Measurements from ENCODE around the gene TNNT3. TPM values are rescaled to one million over a fixed set of nuclear protein-coding genes. Genes with fewer than 3 reads are reported as not detected.

The TNNT3 gene
- total RNA-seq, 1 experiment from 2014 or later, result 0.71 TPM

DNA sequence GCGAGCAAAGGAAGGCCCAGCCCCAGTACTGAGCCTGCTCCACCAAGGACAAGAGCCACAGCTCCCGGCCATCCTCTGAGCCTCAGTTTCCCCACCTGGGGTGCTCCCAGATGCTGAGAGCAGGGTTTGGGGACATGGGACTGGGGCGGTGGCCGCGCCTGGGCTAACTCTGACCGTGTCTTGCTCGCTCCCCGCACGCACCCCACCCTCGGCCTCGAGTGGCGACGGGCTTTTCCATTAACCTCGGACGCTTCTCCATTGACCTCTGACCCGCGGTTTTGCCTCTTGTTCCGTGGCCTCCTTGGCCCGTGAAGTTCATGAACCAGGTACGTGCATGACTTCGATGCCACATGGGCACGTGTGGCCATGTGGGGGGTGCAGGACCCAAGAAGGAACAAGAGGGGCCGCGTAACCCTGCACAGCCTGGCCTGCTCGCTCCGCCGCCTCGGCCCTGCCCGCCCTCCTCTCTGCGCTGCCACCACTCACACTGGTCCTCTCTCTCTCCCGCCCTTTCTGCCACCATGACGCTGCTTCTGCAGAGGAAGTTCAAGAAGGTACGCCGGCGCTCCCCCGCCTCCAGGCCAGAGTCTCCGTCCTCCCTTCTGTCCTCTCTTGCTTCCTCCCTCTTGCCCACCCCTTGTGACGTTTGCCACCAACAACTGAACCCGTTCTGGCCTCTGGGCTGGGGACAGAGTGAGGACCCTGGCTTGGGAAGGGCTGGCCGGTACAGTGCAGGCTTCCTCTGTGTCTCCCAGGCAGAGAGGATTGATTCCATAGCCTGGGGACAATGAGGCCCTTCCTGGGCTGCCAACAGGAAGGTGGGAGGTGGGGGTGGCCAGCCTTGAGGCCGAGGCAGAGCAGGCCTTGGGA lies 6.9 kb downstream of the TNNT3 start:
- Histone ChIP-seq H3K4me1 (ENCODE audit: control insufficient read depth in 1 of 2, insufficient read depth in 2 of 2, low read length in 2 of 2) (no peaks in the 10 kb centered on the region), H3K27me3 (ENCODE audit: insufficient read depth, low read length) (no peaks in the 10 kb centered on the region), H3K9me3 (ENCODE audit: control insufficient read depth in 1 of 2, insufficient read depth in 1 of 2, low read depth in 1 of 2, low read length in 2 of 2) (no peaks in the 10 kb centered on the region), H4K20me1 (ENCODE audit: insufficient read depth) (no peaks in the 10 kb centered on the region), H3K9ac (ENCODE audit: low read length) (no peak overlapping the region), H3K27ac (ENCODE audit: low read depth, low read length) (no peak overlapping the region), H3K4me2 (ENCODE audit: low read length) (no peak overlapping the region), H3K4me3 (replicated peaks in 1 of 2; ENCODE audit: low read depth in 1 of 2, low read length in 2 of 2) (no peak overlapping the region), H2AFZ (ENCODE audit: low read depth, low read length, poor library complexity, severe bottlenecking) (no peak overlapping the region), H3K9me2 (ENCODE audit: insufficient read depth) (no peaks in the 10 kb centered on the region), H3K36me3 (ENCODE audit: control insufficient read depth in 1 of 2, insufficient read depth in 2 of 2, low read length in 2 of 2) (no peaks in the 10 kb centered on the region), H3K79me2 (ENCODE audit: insufficient read depth, low read length) (no peaks in the 10 kb centered on the region)
- intact Hi-C loops (cut with micrococcal nuclease), result no loop called here
- DNase-seq (ENCODE audit: low read depth, low spot score) (no peak), ATAC-seq (no peak)
- no peak for TF ChIP-seq SP1 (IDR thresholded peaks at IDR 0.05; ENCODE audit: low read depth)
- no peak for TF ChIP-seq ZFX (IDR thresholded peaks at IDR 0.05)
- TF ChIP-seq POLR2A (IDR thresholded peaks at IDR 0.05; ENCODE audit: borderline replicate concordance, extremely low read depth, insufficient read depth, insufficient read length), result no peak
- TF ChIP-seq ELF1 (IDR thresholded peaks at IDR 0.05; ENCODE audit: borderline replicate concordance, low read depth), result no peak
- no peak for TF ChIP-seq CEBPB (IDR thresholded peaks at IDR 0.05; ENCODE audit: low read depth)
- no peak for TF ChIP-seq EZH2 (IDR thresholded peaks at IDR 0.05)
- no peak for TF ChIP-seq JUND (IDR thresholded peaks at IDR 0.05)
- no peak for TF ChIP-seq YY1 (IDR thresholded peaks at IDR 0.05; ENCODE audit: extremely low read depth, insufficient replicate concordance, low read depth, low read length)
- no peak for TF ChIP-seq CBX3 (IDR thresholded peaks at IDR 0.05; ENCODE audit: low read depth)
- no peak for TF ChIP-seq SRF (IDR thresholded peaks at IDR 0.05; ENCODE audit: low read depth)
- TF ChIP-seq, protein P1, sequence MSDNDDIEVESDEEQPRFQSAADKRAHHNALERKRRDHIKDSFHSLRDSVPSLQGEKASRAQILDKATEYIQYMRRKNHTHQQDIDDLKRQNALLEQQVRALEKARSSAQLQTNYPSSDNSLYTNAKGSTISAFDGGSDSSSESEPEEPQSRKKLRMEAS (IDR thresholded peaks at IDR 0.05), result no peak
- RAD21 ChIA-PET (ENCODE audit: low non-redundant PET in 1 of 2, low total read pairs in 2 of 2, uncharacterized antibody in 2 of 2, unreplicated experiment in 2 of 2), result no interaction called here
- POLR2A ChIA-PET, result no interaction called here
- CTCF ChIA-PET, result no interaction called here
- no TSS peak for BruUV-seq (replicated peaks)
